Body of pancreas (tissue), 4 donors: ENCODE data around the gene DMD.

ENCODE experiments used
- CTCF ChIP-seq, 7 experiments: fragments of 450-650 bp in 4 of 7; fragments of 200-600 bp in 3 of 7; sonication (generic) in 3 of 7; IDR thresholded peaks; one replicate each; pipeline ENCODE4 v1.5.1; 2016 to 2019; ENCODE audit warnings: antibody characterized with exemption in 7 of 7
- POLR2A ChIP-seq, 3 donors: fragments of 450-650 bp; IDR thresholded peaks; one replicate each; pipeline ENCODE4 v1.6.1; 2016; ENCODE audit warnings: antibody characterized with exemption in 3 of 3, mild to moderate bottlenecking in 2 of 3

GRCh38 chrX:32644476-32645245 is 566.7 kb downstream of the DMD start:
- TF ChIP-seq POLR2A (IDR thresholded peaks at IDR 0.05) (no peak), CTCF (IDR thresholded peaks at IDR 0.05) (no peak)
